Right forelimb (tissue), 1 donor: ENCODE measurements around the gene MAPKAP1.
"Not testable (repeated sequence)": the region's sequence is repeated elsewhere in the genome, so short reads cannot be mapped to it uniquely, and the experiment has no call there.

Source experiments
- DNase-seq: peaks from one replicate; pipeline ENCODE4 v3.0.0-alpha.2; 2018

Gene MAPKAP1

DNA sequence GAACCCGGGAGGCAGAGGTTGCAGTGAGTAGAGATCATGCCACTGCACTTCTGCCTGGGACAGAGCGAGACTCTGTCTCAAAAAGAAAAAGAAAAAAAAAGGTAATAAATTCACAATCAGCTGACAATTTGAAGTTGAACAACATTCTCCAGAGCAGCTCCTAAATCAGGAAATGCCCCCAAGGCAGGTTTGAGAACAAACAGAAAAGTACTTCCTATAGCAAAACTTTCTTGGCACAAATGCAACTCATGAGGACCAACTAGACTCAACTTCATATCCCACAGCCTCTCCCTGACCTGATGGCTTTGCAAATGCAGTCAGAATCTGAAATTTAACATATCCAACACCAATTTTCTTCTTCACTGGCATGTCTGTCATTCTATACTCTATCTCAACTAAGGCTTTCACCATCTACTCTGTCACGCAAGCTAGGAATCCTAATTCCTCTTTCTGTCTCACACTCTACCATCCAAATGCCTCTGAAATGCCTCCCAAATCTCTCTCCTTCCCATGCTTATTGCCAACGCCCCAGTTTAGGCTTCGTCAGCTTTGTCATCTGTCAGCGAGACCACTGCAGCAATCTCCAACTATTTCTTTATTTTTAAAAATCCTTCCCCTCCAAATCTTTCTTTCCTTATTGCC lies 113.3 kb downstream of the MAPKAP1 start:
- DNase-seq: no peak

DNA sequence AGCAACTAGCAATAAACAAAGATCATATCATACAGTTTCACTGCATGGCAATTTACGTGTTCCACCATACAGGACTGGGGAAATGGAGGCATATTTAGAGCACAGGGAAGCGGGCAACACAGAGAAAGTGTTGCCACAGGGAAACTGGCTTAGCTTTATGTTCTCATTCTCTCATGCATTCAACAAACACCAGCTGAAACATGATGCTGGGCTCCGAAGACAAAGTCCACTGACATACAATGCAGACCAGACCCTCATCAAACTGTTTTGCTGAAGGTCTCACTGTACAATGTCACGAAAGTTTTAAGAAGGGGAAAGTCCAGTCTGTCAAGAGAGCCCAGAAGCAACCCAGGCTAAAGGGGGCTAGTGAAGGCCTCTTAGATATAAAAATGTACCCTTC lies 115.1 kb downstream of the MAPKAP1 start:
- no peak for DNase-seq

DNA sequence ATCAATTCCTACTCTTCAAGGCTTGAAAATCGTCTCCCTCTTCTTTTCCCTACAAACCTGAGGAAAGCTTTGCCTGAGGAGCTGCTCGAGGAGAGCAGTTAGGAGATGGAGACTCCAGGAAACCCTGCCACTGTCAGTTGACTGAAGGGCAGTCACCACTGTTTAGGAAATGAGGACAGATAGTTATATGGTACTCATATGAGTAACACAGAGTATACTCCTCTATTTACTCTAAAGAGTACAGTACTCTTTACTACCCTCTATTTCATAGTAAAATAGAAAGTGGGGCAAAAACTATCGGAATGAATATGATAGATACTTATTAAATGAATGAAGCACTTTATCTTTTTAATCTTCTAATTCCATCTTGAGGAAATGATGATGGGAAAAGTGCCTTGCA lies 115.8 kb downstream of the MAPKAP1 start:
- no peak for DNase-seq

DNA sequence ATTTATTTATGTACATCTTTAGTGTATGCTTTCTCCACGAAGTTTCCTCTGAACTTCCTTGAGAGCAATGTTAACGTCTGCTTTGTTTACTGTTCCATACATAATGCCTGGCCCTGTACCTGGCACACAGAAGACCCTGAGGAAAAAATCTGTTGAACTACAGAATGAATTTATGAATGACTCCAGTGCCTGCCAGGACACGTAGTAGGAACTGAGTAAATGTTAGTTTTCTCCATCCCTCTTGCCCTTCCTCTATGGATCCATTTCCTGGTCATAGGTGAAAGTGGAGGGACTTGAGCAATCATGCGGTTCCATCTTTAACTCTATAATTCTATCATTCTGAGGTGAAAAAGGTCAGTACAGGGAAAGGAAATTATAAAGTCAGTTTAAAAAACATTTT lies 117.7 kb downstream of the MAPKAP1 start:
- DNase-seq: no peak

- DNase-seq: no peak
Observed at GRCh38 chr9:125587819-125588460, 119.1 kb downstream of the MAPKAP1 start.

GRCh38 chr9:125586172-125586511 lies 120.9 kb downstream of the MAPKAP1 start:
- DNase-seq: no peak

GRCh38 chr9:125585503-125586171 lies 121.4 kb downstream of the MAPKAP1 start:
- no peak for DNase-seq

- DNase-seq: no peak
Observed at GRCh38 chr9:125580701-125581286, 126.2 kb downstream of the MAPKAP1 start.

GRCh38 chr9:125579030-125579932 lies 127.7 kb downstream of the MAPKAP1 start:
- DNase-seq: no peak

GRCh38 chr9:125574126-125574877 lies 132.7 kb downstream of the MAPKAP1 start:
- DNase-seq: no peak

- DNase-seq: not testable (repeated sequence)
Observed at GRCh38 chr9:125572461-125572860, 134.5 kb downstream of the MAPKAP1 start.

GRCh38 chr9:125571824-125572223 lies 135.2 kb downstream of the MAPKAP1 start:
- not testable (repeated sequence) for DNase-seq

- DNase-seq: no peak
Observed at GRCh38 chr9:125570246-125570645, 136.8 kb downstream of the MAPKAP1 start.

DNA sequence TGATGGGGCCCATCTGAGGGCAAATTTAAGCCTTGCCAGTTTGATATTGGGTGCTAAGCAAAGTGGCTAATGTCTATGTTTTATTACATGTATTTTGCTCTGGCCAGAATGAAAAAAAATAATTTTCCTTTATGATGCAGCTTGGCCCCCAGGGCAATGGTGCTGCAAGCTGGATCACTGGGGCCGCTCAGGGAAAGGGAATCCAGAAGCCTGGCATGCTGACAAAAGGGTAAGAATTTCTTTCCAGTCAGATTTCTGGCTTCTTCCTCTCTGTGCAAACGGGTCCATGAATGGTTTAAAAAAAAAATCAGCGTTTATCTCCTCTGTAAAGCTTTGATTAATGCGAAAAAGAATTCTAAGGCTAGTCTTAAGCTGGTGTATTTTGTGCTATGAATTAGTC lies 138.4 kb downstream of the MAPKAP1 start:
- no peak for DNase-seq

DNA sequence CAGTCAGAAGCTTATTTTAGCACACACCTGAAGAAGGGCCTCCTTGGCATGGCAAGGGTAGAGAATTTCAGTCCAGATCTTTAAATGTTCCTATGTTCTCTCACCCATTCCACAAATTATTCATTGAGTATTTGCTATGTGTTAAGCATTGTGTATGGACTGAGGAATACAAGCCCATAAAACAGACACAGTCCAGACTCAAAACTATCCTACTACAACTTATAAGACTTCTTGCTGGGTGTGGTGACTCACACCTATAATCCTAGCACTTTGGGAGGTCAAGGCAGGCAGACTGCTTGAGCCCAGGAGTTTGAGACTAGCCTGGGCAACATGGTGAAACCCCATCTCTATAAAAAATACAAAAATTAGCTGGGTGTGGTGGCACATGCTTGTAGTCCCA lies 141.0 kb downstream of the MAPKAP1 start:
- not testable (repeated sequence) for DNase-seq

DNA sequence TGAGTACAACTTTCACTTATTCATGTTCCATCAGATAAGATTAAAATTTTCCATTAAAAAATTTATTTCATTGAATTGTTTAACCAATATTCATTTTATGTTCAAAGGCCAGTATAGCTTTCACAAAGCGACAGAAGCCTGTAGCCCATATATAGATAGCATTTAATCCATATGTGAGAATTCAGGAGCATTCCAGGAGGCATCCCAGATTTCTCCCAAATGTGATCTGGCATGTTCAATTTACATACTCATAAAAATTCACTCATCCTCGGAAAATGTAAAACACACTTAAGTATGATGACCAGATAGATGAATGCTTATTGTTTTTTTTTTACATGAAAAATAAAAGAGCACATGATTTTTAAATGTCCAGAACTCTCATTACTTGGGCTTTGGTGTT lies 141.9 kb downstream of the MAPKAP1 start:
- no peak for DNase-seq

GRCh38 chr9:125564631-125565030 lies 142.4 kb downstream of the MAPKAP1 start:
- DNase-seq: no peak

- DNase-seq: no peak
Observed at GRCh38 chr9:125561509-125562148, 145.4 kb downstream of the MAPKAP1 start.

GRCh38 chr9:125559894-125560293 lies 147.1 kb downstream of the MAPKAP1 start:
- DNase-seq: no peak

DNA sequence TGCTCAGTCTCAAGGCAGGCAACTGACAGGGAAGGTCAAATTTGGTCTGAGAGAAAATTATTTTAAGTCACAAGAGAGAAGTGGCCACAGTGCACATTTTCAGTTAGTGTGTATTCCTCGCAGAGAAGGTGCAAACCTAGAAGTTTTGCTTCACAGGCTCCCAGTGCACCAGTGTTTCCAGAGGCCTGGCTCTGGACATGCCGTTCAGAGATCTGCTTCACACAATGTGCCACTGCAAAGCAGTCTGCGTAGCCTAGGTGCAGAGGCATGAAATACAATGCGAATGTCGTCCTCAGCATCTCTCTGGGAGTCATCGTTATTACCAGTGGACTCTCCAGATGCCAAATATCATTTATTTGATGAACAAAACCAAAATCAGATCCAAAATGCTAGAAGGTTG lies 147.8 kb downstream of the MAPKAP1 start:
- DNase-seq: no peak

- DNase-seq: no peak
Observed at GRCh38 chr9:125558453-125559092, 148.4 kb downstream of the MAPKAP1 start.
